Neural cell (in vitro differentiated cells): ENCODE data around the gene HLA-G.

ENCODE experiments used
- EZH2 ChIP-seq: fragments of 200-600, 300-800 bp; shearing (Covaris generic), sonication (generic); IDR thresholded peaks from 2 replicates; pipeline ENCODE4 v1.6.1; 2014; ENCODE audit warnings: antibody characterized with exemption, low read length, borderline replicate concordance, mild to moderate bottlenecking; ENCODE audit not compliant: insufficient read depth, poor library complexity, severe bottlenecking
- POLR2AphosphoS5 ChIP-seq: IDR thresholded peaks from 2 replicates; pipeline ENCODE4 v1.6.1; 2012
- SMC3 ChIP-seq: fragments of 450-650 bp; conservative IDR thresholded peaks from 2 replicates; pipeline ENCODE4 v1.6.1; 2014; ENCODE audit warnings: antibody characterized with exemption, mild to moderate bottlenecking, moderate library complexity; ENCODE audit not compliant: poor library complexity
- TF ChIP-seq, protein P1 (sequence below): fragments of 450-650 bp; IDR thresholded peaks from 2 replicates; pipeline ENCODE4 v1.5.1; 2014; ENCODE audit warnings: antibody characterized with exemption, mild to moderate bottlenecking, moderate library complexity; ENCODE audit not compliant: poor library complexity, severe bottlenecking
- TF ChIP-seq, protein P2 (sequence below): IDR thresholded peaks from 2 replicates; pipeline ENCODE4 v1.6.1; 2012; ENCODE audit warnings: borderline replicate concordance

DNA sequence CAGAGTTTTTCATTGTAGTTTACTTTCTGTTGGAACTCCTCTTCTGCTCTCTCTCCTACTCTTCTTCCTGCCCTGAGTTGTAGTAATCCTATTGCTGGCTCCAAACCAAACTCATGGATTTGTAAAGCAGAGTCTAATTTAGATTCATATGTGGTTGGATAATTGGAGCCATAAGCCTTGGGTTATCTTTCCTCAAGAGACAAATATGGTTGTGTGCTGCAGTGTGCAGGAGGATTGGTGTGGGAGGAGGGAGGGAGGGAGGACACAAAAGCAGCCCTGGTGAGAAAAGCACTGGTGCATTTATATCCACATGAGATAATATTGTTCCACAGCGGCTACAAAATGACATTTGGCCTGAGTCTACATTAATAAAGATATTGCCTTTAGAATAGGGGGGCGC, 4.2 kb downstream of the HLA-G start:
- TF ChIP-seq, protein P1, sequence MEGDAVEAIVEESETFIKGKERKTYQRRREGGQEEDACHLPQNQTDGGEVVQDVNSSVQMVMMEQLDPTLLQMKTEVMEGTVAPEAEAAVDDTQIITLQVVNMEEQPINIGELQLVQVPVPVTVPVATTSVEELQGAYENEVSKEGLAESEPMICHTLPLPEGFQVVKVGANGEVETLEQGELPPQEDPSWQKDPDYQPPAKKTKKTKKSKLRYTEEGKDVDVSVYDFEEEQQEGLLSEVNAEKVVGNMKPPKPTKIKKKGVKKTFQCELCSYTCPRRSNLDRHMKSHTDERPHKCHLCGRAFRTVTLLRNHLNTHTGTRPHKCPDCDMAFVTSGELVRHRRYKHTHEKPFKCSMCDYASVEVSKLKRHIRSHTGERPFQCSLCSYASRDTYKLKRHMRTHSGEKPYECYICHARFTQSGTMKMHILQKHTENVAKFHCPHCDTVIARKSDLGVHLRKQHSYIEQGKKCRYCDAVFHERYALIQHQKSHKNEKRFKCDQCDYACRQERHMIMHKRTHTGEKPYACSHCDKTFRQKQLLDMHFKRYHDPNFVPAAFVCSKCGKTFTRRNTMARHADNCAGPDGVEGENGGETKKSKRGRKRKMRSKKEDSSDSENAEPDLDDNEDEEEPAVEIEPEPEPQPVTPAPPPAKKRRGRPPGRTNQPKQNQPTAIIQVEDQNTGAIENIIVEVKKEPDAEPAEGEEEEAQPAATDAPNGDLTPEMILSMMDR, result no peak
- TF ChIP-seq POLR2AphosphoS5 (no peak), SMC3 (no peak), EZH2 (no peak)
- TF ChIP-seq, protein P2, sequence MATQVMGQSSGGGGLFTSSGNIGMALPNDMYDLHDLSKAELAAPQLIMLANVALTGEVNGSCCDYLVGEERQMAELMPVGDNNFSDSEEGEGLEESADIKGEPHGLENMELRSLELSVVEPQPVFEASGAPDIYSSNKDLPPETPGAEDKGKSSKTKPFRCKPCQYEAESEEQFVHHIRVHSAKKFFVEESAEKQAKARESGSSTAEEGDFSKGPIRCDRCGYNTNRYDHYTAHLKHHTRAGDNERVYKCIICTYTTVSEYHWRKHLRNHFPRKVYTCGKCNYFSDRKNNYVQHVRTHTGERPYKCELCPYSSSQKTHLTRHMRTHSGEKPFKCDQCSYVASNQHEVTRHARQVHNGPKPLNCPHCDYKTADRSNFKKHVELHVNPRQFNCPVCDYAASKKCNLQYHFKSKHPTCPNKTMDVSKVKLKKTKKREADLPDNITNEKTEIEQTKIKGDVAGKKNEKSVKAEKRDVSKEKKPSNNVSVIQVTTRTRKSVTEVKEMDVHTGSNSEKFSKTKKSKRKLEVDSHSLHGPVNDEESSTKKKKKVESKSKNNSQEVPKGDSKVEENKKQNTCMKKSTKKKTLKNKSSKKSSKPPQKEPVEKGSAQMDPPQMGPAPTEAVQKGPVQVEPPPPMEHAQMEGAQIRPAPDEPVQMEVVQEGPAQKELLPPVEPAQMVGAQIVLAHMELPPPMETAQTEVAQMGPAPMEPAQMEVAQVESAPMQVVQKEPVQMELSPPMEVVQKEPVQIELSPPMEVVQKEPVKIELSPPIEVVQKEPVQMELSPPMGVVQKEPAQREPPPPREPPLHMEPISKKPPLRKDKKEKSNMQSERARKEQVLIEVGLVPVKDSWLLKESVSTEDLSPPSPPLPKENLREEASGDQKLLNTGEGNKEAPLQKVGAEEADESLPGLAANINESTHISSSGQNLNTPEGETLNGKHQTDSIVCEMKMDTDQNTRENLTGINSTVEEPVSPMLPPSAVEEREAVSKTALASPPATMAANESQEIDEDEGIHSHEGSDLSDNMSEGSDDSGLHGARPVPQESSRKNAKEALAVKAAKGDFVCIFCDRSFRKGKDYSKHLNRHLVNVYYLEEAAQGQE, result no peak
